GM21367 (cell line): ENCODE measurements around the gene RNF166.

ENCODE experiments used
- ATAC-seq: cut with Tn5 transposase; IDR thresholded peaks from one replicate; pipeline ENCODE4 v1.9.1; 2021; ENCODE audit not compliant: unreplicated experiment

Gene RNF166

DNA sequence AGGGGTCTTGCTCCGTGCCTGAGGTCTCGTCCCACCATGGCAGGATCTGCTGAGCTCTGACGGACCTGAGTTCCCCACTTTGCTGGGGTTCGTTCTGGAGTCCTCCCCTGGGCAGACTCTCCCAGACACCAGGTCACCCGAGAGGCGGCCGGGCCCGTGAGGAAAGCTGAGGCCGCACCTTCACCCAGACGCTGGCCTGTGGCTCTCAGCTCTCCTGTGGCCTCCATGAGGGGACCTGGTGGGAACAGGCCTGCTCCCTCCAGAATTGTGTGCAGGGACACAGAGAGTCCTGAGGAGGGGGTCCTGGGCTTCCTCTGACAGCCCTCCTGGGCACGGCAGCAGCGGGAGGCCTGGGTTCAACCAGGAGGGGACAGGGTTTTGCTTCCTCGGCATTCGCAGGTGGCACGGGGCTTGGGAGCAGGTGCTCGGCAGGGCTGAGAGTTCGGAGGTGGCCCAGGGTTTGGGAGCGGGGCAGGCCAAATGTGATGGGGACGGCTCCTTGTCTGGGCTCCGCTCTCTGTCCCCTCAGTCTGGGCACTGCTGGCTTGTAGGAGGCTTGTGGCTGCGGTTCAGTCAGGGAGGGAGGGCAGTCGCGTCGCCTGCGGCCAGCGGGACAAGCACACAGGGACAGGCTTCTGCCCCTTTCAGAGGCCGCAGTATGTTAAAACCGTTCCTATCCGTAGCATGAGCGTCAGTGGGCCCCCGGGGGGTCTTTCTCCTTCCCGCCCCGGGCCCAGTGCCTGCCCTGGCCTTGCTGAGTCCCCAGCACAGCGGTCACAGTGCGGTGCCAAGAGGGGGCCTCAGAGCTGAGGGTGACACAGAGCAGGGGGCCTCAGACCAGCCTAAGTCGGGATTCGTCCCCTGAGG, 11.8 kb downstream of the RNF166 start:
- no peak for ATAC-seq

DNA sequence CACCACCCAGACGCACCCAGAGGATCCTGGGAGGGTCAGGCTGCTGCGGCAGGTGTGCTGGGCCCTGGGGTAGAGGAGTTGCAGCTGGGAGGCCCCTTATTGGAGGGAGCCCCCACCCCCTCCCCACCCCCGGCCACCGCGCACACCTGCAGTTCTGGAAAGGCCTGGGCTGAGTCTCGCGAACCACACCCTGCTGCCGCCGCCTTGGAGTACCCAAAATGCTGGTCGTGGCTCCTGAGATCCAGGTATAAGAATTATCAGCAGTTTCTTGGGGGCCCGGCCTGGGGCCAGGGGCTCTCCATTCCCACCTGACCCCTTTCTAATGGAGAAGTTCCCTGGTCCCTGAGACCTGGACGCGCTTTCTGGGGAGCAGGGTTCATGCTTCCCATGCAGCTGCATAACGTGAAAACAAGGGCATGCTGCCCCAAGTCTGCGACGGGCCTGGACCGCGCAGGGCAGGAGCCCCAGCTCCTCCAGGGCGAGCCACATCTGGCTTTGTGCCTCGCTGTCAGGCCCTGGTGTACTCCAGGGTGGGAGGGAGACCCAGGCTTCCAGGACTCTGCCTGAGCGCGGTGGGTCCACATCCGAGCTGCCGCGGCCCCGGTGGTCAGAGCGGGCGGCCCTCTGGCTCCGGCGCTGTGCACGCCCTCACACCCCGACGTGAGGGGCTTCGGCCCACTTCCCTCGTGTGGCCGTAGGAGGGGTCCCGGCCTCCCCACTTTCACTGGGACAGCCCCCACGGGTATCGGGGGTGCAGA, 12.6 kb downstream of the RNF166 start:
- no peak for ATAC-seq

DNA sequence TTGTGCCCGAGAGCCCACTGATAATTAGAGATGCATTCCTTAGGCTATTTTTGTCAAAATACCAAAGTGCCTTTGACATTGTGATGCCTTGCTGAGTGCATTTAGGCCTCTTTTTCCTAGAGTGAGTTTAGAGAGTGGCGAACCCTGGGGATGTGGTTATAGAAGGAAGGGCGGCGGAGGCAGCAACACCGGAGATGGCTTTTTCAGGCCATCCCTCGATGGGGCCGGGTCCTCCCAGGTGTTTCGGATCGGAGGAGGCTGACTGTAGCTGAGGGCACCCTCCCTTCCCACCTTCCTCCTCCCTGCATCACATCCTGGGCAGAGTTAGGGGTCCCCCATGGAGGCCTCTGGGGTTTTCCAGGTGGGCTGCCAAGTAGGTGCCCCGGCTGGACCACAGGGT, 13.3 kb downstream of the RNF166 start:
- ATAC-seq: no peak

DNA sequence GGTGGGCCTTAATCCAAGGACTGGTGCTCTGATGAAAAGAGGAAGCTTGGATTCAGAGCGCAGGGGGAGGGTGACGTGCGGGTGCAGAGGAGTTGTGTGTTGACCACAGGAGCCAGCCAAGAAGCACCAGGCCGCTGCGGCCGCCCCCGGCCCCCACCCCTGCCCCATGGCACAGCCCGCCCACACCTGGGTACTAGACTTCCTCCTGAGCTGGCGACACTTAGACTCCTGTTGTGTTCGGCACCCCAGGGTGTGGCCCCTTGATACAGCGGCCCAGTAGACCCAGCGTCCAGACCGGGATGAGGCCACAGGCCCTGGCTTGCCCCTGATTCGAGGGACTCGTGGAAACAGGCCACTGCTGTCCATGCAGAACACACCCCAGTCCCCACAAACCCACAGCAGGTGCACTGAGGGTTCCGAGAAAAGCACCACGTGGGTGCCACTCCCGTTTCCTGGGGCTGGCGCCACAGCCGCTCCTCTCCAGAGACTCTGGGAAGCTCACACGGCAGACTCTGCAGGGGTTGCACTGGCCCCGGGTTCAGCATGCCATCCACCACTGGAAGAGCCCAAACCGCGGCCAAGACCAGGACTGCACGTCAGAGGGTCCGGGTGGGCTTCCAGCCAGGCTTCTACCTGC, 14.2 kb downstream of the RNF166 start:
- ATAC-seq: no peak

DNA sequence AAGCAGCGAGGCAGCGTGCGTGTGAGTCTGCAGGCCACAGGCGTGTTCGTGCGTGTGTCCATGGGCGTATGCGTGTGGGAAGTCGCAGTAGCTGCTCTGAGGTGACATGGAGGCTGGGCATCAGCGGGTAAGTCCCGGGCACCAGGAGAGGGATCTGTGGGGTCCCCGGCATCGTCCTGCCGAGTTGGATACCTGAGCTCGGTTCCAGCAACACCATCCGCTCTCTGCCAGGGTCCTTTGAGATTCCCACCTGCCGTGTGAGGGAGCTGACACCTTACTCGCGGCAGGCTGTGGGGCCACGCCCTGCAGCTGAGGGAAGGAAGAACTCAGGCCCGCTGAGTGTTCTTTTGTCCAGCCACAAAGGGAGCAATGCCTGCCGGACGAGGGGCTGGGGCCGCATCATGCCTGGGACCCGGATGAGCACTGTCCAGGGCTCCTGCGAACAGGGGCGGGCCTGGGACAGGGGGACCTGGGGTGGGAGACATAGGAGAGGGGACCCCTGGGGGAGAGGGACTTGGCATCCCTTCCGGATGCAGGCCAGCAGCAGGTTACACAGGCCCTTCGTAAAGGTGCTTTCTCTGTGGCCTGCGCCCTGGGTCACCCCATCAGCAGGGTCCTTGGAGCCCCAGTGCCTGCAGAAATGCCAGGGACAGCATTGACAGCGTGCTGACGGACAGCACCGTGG, 14.9 kb downstream of the RNF166 start:
- ATAC-seq: no peak

DNA sequence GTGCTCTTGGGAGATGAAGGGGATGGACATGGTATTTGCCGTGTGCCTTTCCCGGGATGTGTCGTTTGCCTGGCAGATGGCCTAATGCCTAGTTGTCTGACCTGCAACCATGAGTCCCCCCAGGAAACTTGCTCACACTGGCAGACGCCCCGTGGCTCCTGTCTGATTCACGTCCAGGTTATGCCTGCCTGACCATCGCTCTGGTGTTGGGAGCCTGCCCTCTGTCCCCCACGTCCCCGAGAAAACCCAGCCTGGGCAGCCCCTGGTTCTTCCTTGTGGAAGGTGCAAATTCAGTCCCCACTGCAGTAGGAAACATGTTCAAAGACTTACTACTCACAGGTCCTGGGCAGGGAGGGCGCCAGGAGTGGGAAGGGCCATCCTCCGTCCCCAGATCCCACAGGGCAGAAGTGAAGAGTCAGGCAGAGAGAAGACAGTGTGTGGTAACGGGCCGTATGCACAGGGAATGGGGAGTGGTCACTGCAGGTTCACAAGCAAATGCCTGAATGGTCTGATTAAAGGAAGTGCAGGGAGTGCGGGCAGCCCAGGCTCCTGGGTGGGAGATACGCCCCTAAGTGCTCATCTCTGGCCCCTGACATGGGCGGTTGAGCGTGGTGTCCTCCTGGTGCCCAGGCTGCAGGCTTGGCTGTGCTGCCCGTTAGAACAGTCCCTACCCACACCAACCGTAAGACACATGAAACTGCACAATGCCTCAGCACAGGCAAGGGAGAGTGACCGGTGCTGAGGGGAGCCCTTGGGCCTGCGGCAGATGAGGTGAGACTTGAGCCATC, 15.7 kb downstream of the RNF166 start:
- ATAC-seq: no peak

DNA sequence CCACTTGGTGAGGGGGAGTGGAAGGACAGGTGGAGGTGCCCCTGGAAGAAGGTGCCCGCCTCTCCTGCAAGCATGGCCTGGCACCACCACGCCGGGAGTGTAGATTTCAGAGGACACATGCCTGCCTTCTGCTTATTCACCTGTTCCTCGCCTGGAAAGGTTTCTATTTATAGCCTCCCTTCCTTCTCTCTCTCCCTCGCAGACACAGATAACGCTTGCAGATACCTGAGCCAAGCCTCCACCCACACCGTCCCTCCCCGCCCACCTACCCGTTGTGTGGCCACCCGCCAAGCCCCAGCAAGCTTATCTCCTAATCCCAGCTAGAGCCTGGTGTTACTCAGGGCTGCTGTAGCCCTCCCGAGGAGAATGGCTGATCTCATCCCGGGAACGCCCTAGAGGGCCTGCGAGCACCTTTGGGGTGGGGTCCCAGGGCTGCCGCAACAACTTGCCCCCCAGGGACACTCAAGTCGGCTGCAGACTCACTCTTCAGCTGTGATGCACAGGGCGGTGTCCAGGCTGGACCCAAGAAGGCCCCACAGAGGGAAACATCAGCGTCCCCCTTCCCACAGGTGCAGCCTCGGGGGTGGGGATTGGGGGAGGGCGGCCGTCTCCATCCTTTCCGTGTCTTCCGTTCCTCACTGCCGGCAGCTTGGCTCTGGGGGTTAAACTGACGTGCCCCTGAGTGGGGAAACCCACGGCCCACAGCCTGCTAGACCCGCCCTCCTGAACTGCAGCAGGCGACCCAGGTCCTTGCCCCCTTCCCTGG, 18.0 kb downstream of the RNF166 start:
- ATAC-seq: no peak

DNA sequence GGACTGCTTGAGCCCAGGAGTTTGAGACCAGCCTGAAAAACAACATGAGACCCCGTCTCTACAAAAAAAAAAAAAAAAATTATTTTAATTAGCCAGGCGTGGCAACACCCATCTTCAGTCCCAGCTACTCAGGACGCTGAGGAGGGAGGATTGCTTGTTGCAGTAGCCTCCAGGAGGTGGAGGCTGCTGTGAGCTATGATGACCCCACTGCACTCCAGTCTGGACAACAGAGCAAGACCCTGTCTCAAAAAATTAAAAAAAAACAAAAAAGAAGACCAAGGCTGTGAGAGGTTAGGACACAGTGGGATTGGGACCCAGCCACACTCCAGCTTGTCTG, 18.6 kb downstream of the RNF166 start:
- ATAC-seq: no peak

DNA sequence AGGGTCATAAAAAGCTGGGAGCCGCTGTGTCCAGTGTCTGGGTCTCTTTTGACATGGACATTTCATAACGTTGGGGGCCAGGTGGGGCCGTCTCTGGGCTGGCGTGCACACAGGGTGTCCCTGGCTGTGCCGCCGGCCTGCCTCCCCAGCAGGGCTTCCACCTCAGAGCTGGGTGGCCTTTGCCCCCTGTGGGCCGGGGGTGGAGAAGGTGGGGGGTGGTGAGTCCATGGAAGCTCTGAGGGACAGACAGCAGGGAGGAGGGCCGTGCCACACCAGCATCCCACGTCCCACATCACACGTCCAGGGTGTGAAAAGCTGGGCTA, 19.0 kb downstream of the RNF166 start:
- no peak for ATAC-seq

DNA sequence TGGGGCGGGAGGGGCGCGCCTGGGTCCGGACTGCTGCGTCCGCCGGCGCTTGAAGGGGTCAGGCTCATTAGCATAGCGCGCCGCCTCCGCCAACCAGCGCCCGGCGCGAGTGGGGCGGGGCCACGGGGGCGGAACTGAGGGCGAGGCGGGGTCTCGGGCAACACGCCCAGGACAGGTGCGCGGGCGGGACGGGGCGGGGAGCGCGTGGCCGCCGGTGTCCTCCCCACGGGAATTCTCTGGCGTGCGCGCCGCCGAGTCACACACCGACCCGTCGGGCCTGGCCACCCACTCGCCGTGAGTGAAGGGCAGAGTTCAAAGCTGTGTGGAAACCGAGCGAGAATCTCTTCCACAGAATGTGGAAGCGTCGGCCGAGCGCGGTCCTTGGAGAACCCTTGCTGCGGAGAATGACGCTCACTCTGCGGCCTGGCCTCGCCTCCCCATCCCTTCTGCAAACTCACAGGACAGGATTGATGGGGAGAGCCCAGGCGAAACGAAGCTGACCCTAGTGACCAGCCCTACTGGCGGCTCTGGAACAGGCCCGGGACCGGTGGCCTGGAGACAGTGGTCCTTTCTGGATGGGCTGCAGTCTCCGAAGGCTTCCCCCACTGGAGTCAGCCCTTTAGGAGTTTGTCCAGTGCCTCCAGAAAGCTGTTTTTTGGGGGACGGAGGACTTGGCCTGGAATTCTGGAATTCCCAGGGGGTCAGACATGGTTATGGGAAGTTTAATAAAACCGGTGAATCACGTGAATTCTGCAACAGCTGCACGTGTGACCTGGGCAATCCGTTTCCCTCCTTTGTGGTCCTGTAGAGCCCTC, 19.6 kb downstream of the RNF166 start, which contains the start of gene SNAI3:
SNAI3 (minus strand) TSS at position 69 of the 815 bp plus-strand sequence. CDS start 101 bp downstream, outside the sequence.
- no peak for ATAC-seq

DNA sequence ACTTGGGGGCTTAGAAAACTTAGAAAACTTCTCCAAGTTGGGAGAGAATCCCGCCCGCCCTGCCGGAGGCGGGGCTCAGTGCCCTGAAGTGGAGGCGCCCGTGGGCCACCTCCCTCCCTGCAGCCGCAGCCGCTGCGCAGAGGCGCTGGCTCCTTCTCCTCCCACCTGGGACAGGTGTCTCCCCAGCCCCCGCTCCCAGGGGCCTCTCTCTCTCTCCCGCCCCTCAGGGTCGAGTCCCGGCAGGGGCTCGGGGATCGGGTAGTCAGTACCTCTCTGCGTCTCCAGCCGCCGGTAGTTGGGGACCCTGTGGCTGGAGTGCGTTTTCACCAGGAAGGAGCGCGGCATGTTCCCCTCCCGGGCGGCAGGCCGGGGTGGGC, 20.2 kb downstream of the RNF166 start:
- ATAC-seq: no peak

DNA sequence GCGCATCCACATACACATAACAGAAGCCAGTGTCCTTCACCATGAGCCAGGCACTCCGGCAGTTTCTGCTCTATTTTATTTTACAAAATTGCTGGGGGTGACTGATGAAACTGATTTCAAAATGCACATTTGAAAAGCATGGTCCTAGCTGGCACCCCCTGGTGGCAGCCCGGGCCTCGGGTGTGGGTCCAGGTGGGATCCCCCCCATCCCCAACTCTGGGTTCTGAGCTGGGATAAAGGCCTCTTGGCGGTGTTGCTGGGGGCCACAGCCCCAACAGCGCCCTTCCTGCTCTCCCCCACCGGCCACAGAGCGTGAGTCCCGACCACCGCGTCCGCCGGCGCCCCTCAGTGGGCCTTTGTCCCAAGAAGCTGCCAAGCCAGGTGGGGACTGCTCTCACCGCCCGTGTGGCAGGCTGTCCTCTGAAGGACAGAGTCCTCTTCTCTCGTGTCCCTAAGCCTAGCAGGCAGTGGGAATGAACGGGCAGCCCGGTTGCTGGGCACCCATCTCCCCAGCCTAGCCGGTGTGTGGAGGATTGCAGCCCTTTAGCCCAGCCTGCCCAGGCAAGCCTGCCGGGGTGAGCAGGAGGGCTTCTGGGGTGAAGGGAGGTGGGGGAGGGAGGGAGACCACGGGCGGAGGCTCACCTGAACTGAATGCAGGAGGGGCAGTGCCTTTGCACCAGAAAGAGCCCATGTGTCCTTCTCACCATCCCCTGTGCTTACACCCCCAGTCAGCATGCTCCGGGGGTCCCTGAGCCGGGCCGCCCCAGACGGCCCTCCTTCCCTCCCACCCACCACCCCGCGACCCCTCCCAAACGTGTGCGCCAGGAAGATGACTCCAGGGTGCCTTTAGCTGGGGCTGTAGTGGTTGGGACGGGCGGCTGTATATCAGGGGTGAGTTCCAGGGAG, 20.8 kb downstream of the RNF166 start:
- ATAC-seq: no peak

DNA sequence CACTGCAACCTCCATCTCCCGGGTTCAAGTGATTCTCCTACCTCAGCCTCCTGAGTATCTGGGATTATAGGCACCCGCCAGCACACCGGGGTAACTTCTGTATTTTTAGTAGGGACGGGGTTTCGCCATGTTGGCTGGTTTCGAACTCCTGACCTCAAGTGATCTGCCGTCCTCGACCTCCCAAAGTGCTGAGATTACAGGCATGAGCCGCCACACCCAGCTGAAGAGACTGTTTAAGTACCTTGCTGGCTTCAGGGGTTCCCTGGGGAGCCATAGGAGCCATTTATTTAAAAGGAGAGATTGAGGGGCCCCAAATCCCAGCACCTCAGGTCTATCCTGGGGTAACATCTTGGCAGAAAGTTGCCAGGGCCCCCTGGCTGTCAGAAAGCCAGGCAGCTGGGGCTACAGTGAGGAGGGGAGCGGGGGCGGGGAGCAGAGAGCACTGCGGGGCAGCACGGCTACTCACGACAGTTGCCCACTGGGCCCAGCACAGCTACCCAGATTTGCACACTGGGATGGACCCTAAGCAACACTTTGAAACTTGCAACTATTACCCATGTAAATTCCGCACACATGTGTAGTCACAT, 21.5 kb downstream of the RNF166 start:
- no peak for ATAC-seq

DNA sequence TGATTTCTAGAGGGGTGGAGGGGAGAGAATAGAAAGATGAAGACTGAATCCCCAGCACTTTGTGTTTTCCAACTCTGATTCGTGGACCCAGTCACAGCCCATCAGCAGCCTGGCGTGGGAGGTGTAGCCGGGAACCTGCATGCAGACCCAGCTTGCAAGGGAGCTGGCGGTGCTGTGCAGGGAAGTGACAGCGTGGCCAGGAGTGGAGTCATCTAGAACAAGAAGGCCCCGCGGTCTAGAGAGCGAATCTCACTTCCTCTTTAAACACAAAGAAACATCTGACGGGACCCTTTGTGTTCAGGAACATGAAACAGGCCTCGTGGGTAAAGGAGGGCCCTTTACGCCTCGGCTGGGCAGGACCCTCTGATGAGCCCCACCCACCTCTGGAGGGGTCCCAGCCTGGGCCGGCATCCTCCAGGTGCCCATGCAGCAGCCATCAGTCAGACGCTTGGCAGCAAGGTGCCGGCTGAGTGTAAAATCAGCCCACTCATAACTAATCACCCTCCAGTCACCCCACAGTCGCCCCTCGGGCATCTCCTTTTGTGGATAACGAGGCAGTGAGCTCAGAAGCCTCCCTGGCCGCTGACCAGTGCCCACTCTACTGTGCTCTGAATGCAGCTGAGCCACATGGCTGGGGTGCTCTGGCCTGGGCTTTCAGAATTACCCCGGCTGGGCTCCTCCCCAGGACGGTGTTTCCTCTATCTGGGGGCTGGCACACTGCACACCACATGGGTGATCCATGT, 24.3 kb downstream of the RNF166 start:
- ATAC-seq: peak; percentile 51

DNA sequence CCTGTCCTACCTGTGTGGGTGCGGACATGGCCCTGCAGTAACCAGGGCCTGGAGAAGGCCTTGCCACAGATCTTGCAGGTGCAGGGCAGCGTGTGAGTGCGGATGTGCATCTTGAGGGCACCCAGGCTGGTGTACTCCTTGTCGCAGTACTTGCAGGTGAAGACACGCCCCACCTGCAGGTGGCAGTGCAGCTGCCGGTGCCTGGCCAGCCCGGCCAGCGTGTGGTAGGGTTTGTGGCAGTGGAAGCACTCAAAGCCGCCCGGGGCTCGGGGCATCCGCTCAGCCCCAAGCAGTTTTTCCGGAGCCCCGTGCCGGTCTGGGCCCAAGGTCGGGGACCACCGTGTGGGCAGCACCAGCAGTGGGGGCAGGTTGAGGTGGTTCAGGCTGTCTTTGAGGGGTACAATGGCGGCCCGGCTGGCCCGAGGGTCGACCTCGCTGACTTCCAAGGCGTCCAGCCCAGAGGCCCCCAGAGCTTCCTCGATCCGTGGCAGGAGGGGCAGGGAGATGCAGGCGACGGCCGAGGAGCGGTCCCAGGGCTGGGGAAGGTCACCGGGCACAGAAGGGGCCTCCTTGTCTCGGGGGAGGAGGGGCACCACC, 25.0 kb downstream of the RNF166 start:
- no peak for ATAC-seq

DNA sequence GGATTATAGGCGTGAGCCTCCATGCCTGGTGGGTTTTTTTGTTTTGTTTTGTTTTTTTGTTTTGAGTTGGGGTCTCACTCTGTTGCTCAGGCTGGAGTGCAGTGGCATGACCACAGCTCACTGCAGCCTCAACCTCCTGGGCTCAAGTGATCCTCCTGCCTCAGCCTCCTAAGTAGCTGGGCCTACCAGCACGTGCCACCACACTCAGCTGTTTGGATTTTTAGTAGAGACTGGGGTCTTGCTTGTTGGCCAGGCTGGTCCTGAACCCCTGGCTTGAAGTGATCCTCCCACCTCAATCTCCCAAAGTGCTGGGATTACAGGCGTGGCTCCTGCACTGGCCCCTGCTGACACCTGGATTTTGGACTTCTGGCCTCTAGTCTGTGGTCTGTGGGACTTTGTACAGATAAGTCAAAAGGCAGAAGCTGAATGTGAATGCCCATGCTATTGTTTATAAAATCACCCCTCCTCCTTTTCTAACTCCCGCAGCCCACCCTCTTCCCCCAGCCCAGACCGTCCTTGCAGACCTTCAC, 25.6 kb downstream of the RNF166 start:
- ATAC-seq: no peak
